ENCODE results near the gene SPTLC2.

GRCh38 chr14:77478029-77478428 lies 138.4 kb downstream of the SPTLC2 start:
- TF ChIP-seq CTCF (conservative IDR thresholded peaks at IDR 0.05 in 1 of 2, IDR thresholded peaks at IDR 0.05 in 1 of 2; ENCODE audit: low read depth in 1 of 2, low read length in 2 of 2) (no peak), EZH2 (IDR thresholded peaks at IDR 0.05; ENCODE audit: low read length, missing control alignments) (no peak)

Measured in fibroblast of lung (primary cell).